GM23338 (cell line): Measurements from ENCODE around the gene PGAP1. TPM values are rescaled to one million over a fixed set of nuclear protein-coding genes. Genes with fewer than 3 reads are reported as not detected.

Experiments
- ATAC-seq: fragments of 200-7000 bp; cut with Tn5 transposase; 3 replicates; pipeline ENCODE4 v1.9.1; 2020
- DNase-seq: peaks from one replicate; pipeline ENCODE4 v3.0.0-alpha.2; 2015; ENCODE audit warnings: low spot score
- H2AFZ ChIP-seq: fragments of 200-600 bp; sonication (generic); 2 replicates; pipeline ENCODE4 v1.8.0; 2016; ENCODE audit warnings: antibody characterized with exemption, mild to moderate bottlenecking, moderate library complexity
- H3F3A ChIP-seq: fragments of 200-600 bp; sonication (generic); replicated peaks from 2 replicates; pipeline ENCODE4 v1.8.0; 2017; ENCODE audit warnings: antibody characterized with exemption, mixed run types, low read depth
- H3K27ac ChIP-seq: fragments of 200-600 bp; sonication (generic); 2 replicates; pipeline ENCODE4 v1.6.1; 2016; ENCODE audit warnings: low read depth
- H3K27me3 ChIP-seq: fragments of 200-600 bp; sonication (generic); 2 replicates; pipeline ENCODE4 v1.8.0; 2016; ENCODE audit warnings: mild to moderate bottlenecking, mixed run types, moderate library complexity; ENCODE audit not compliant: insufficient read depth
- H3K36me3 ChIP-seq: fragments of 200-600 bp; sonication (generic); 2 replicates; pipeline ENCODE4 v1.8.0; 2016; ENCODE audit warnings: mild to moderate bottlenecking; ENCODE audit not compliant: insufficient read depth
- H3K4me1 ChIP-seq: fragments of 200-600 bp; sonication (generic); 2 replicates; pipeline ENCODE4 v1.8.0; 2016; ENCODE audit warnings: mild to moderate bottlenecking, moderate library complexity; ENCODE audit not compliant: insufficient read depth
- H3K4me2 ChIP-seq: fragments of 200-600 bp; sonication (generic); 2 replicates; pipeline ENCODE4 v1.7.1; 2017; ENCODE audit warnings: mixed run types
- H3K4me3 ChIP-seq: fragments of 200-600 bp; sonication (generic); 2 replicates; pipeline ENCODE4 v1.6.1; 2016; ENCODE audit warnings: mixed run types
- H3K79me2 ChIP-seq: fragments of 200-600 bp; sonication (generic); replicated peaks from 2 replicates; pipeline ENCODE4 v1.8.0; 2017; ENCODE audit warnings: mild to moderate bottlenecking; ENCODE audit not compliant: insufficient read depth
- H3K9me2 ChIP-seq: fragments of 200-600 bp; sonication (generic); 2 replicates; pipeline ENCODE4 v1.8.0; 2017; ENCODE audit not compliant: insufficient read depth
- H4K20me1 ChIP-seq: fragments of 200-600 bp; sonication (generic); replicated peaks from 2 replicates; pipeline ENCODE4 v1.8.0; 2017; ENCODE audit warnings: mild to moderate bottlenecking; ENCODE audit not compliant: insufficient read depth
- H3K27ac Mint-ChIP-seq: 2 replicates; pipeline ENCODE4 v1.8.0; 2020; ENCODE audit warnings: inconsistent platforms, mild to moderate bottlenecking, moderate library complexity, mixed read lengths
- H3K27me3 Mint-ChIP-seq: 3 replicates; pipeline ENCODE4 v1.8.0; 2022; ENCODE audit warnings: low read depth, mild to moderate bottlenecking, moderate library complexity, mixed read lengths, inconsistent platforms; ENCODE audit not compliant: insufficient read depth, poor library complexity
- H3K36me3 Mint-ChIP-seq: 3 replicates; pipeline ENCODE4 v1.8.0; 2021; ENCODE audit warnings: low read depth, mild to moderate bottlenecking, inconsistent platforms, moderate library complexity, mixed read lengths
- H3K4me1 Mint-ChIP-seq: 3 replicates; pipeline ENCODE4 v1.8.0; 2020; ENCODE audit warnings: mild to moderate bottlenecking, inconsistent platforms, mixed read lengths
- H3K4me3 Mint-ChIP-seq: 3 replicates; pipeline ENCODE4 v1.8.0; 2021; ENCODE audit warnings: moderate library complexity, mild to moderate bottlenecking, inconsistent platforms, mixed read lengths
- H3K9me3 Mint-ChIP-seq: 3 replicates; pipeline ENCODE4 v1.8.0; 2020; ENCODE audit warnings: moderate library complexity, mild to moderate bottlenecking, inconsistent platforms, mixed read lengths
- CREB1 ChIP-seq: fragments of 250-450 bp; sonication (Bioruptor Pico); IDR thresholded peaks from 2 replicates; pipeline ENCODE4 v1.5.0; 2020; ENCODE audit warnings: low read depth, mild to moderate bottlenecking, moderate library complexity
- EZH2 ChIP-seq: fragments of 200-600 bp; sonication (generic); IDR thresholded peaks from one replicate; pipeline ENCODE4 v1.8.0; 2017; ENCODE audit warnings: antibody characterized with exemption, mild to moderate bottlenecking, low read depth; ENCODE audit not compliant: unreplicated experiment
- EZH2phosphoT487 ChIP-seq: fragments of 200-600 bp; sonication (generic); IDR thresholded peaks from one replicate; pipeline ENCODE4 v1.8.1; 2018; ENCODE audit warnings: antibody characterized with exemption; ENCODE audit not compliant: unreplicated experiment
- JUNB ChIP-seq: IDR thresholded peaks from one replicate; pipeline ENCODE4 v1.6.1; 2016; ENCODE audit warnings: antibody characterized with exemption; ENCODE audit not compliant: unreplicated experiment
- NANOG ChIP-seq: IDR thresholded peaks from 2 replicates; pipeline ENCODE4 v1.6.1; 2016; ENCODE audit warnings: antibody characterized with exemption, borderline replicate concordance
- POLR2AphosphoS5 ChIP-seq: IDR thresholded peaks from 2 replicates; pipeline ENCODE4 v1.6.1; 2016; ENCODE audit warnings: antibody characterized with exemption, low read depth
- STAT1 ChIP-seq: IDR thresholded peaks from one replicate; pipeline ENCODE4 v1.6.1; 2016; ENCODE audit warnings: antibody characterized with exemption; ENCODE audit not compliant: unreplicated experiment
- ZNF114 ChIP-seq: fragments of 250-450 bp; sonication (Bioruptor Pico); IDR thresholded peaks from 2 replicates; pipeline ENCODE4 v1.5.0; 2020; ENCODE audit warnings: mild to moderate bottlenecking, moderate library complexity
- ZNF331 ChIP-seq: fragments of 250-450 bp; sonication (Bioruptor Pico); IDR thresholded peaks from 2 replicates; pipeline ENCODE4 v1.5.0; 2020; ENCODE audit warnings: low read depth, mild to moderate bottlenecking, moderate library complexity
- polyA plus RNA-seq: library from polyadenylated mRNA; unstranded; fragments of >200 nt; fragmentation: Nextera tagmentation; extraction: Ambion mirVana; gene quantifications from 2 replicates; pipeline ENCODE4 v1.2.1, GENCODE V29; 2016
- total RNA-seq: library from RNA; depleted of rRNA; stranded (reverse); fragments of >200 nt; shearing (Covaris generic); gene quantifications from 2 replicates; pipeline ENCODE4 v1.2.3, GENCODE V29; 2014
- TF ChIP-seq, protein P1 (sequence below): fragments of 250-450 bp; sonication (Bioruptor Pico); IDR thresholded peaks from 2 replicates; pipeline ENCODE4 v1.5.0; 2020; ENCODE audit warnings: mild to moderate bottlenecking, moderate library complexity
- TF ChIP-seq, protein P2 (sequence below): IDR thresholded peaks from one replicate; pipeline ENCODE4 v1.6.1; 2018; ENCODE audit warnings: antibody characterized with exemption; ENCODE audit not compliant: unreplicated experiment
- TF ChIP-seq, protein P3 (sequence below): IDR thresholded peaks from 2 replicates; pipeline ENCODE4 v1.6.1; 2016; ENCODE audit warnings: antibody characterized with exemption
- TF ChIP-seq, protein P4 (sequence below), 2 experiments: fragments of 200-600 bp in 1 of 2; sonication (generic) in 1 of 2; conservative IDR thresholded peaks; 2 replicates each; pipeline versions ENCODE4 v1.5.1 to v1.6.1; 2016 to 2017; ENCODE audit warnings: antibody characterized with exemption in 2 of 2, low read depth in 2 of 2, mild to moderate bottlenecking in 2 of 2, moderate library complexity in 1 of 2

PGAP1 gene
- total and polyA plus RNA-seq, 2 experiments from 2014 or later, result 9.8 to 26.5 TPM

DNA sequence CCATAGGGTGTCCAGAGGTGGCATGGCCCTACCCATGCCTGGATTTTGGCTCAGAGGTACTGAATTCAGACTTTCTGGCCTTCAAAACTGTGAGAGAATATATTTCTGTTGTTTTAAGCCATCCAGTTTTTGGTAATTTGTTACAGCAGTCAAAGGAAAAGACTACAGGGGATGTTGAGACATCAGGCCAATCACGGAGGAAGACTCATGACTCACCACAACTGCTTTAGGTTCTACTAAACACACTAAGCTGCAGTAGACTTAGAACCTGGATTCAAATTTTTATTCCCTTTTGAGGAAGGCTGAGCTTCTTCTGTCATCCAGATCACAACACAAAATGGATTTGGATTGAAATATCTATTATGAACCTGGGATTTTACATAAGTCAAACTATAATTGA, 105.3 kb downstream of the PGAP1 start:
- H2AFZ ChIP-seq, result no peak overlapping the region
- Mint-ChIP-seq H3K27me3 (peaks cover 5% of the 10 kb centered on the region), H3K9me3 (peaks cover 32% of the 10 kb centered on the region), H3K27ac (no peak overlapping the region), H3K4me3 (no peak overlapping the region), H3K4me1 (no peaks in the 10 kb centered on the region), H3K36me3 (peaks cover 10% of the 10 kb centered on the region)
- H3K4me1 ChIP-seq, result no peaks in the 10 kb centered on the region
- no peak overlapping the region for H3K27ac ChIP-seq
- no peak overlapping the region for H3K4me3 ChIP-seq
- H3K36me3 ChIP-seq, result no peaks in the 10 kb centered on the region
- ATAC-seq (no peak), DNase-seq (no peak)
- H3K27me3 ChIP-seq, result no peaks in the 10 kb centered on the region
- no peak overlapping the region for H3K4me2 ChIP-seq
- H3K79me2 ChIP-seq, result no peaks in the 10 kb centered on the region
- H3K9me2 ChIP-seq, result 0 out of 2 replicates have a peak, but pooled peaks cover 8% of the 10 kb centered on the region
- TF ChIP-seq, protein P1, sequence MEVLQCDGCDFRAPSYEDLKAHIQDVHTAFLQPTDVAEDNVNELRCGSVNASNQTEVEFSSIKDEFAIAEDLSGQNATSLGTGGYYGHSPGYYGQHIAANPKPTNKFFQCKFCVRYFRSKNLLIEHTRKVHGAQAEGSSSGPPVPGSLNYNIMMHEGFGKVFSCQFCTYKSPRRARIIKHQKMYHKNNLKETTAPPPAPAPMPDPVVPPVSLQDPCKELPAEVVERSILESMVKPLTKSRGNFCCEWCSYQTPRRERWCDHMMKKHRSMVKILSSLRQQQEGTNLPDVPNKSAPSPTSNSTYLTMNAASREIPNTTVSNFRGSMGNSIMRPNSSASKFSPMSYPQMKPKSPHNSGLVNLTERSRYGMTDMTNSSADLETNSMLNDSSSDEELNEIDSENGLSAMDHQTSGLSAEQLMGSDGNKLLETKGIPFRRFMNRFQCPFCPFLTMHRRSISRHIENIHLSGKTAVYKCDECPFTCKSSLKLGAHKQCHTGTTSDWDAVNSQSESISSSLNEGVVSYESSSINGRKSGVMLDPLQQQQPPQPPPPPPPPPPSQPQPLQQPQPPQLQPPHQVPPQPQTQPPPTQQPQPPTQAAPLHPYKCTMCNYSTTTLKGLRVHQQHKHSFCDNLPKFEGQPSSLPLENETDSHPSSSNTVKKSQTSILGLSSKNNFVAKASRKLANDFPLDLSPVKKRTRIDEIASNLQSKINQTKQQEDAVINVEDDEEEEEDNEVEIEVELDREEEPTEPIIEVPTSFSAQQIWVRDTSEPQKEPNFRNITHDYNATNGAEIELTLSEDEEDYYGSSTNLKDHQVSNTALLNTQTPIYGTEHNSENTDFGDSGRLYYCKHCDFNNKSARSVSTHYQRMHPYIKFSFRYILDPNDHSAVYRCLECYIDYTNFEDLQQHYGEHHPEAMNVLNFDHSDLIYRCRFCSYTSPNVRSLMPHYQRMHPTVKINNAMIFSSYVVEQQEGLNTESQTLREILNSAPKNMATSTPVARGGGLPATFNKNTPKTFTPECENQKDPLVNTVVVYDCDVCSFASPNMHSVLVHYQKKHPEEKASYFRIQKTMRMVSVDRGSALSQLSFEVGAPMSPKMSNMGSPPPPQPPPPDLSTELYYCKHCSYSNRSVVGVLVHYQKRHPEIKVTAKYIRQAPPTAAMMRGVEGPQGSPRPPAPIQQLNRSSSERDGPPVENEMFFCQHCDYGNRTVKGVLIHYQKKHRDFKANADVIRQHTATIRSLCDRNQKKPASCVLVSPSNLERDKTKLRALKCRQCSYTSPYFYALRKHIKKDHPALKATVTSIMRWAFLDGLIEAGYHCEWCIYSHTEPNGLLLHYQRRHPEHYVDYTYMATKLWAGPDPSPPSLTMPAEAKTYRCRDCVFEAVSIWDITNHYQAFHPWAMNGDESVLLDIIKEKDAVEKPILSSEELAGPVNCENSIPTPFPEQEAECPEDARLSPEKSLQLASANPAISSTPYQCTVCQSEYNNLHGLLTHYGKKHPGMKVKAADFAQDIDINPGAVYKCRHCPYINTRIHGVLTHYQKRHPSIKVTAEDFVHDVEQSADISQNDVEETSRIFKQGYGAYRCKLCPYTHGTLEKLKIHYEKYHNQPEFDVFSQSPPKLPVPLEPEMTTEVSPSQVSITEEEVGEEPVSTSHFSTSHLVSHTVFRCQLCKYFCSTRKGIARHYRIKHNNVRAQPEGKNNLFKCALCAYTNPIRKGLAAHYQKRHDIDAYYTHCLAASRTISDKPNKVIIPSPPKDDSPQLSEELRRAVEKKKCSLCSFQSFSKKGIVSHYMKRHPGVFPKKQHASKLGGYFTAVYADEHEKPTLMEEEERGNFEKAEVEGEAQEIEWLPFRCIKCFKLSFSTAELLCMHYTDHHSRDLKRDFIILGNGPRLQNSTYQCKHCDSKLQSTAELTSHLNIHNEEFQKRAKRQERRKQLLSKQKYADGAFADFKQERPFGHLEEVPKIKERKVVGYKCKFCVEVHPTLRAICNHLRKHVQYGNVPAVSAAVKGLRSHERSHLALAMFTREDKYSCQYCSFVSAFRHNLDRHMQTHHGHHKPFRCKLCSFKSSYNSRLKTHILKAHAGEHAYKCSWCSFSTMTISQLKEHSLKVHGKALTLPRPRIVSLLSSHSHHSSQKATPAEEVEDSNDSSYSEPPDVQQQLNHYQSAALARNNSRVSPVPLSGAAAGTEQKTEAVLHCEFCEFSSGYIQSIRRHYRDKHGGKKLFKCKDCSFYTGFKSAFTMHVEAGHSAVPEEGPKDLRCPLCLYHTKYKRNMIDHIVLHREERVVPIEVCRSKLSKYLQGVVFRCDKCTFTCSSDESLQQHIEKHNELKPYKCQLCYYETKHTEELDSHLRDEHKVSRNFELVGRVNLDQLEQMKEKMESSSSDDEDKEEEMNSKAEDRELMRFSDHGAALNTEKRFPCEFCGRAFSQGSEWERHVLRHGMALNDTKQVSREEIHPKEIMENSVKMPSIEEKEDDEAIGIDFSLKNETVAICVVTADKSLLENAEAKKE (CRISPR knock-in tag), result no peak
- TF ChIP-seq, protein P2, sequence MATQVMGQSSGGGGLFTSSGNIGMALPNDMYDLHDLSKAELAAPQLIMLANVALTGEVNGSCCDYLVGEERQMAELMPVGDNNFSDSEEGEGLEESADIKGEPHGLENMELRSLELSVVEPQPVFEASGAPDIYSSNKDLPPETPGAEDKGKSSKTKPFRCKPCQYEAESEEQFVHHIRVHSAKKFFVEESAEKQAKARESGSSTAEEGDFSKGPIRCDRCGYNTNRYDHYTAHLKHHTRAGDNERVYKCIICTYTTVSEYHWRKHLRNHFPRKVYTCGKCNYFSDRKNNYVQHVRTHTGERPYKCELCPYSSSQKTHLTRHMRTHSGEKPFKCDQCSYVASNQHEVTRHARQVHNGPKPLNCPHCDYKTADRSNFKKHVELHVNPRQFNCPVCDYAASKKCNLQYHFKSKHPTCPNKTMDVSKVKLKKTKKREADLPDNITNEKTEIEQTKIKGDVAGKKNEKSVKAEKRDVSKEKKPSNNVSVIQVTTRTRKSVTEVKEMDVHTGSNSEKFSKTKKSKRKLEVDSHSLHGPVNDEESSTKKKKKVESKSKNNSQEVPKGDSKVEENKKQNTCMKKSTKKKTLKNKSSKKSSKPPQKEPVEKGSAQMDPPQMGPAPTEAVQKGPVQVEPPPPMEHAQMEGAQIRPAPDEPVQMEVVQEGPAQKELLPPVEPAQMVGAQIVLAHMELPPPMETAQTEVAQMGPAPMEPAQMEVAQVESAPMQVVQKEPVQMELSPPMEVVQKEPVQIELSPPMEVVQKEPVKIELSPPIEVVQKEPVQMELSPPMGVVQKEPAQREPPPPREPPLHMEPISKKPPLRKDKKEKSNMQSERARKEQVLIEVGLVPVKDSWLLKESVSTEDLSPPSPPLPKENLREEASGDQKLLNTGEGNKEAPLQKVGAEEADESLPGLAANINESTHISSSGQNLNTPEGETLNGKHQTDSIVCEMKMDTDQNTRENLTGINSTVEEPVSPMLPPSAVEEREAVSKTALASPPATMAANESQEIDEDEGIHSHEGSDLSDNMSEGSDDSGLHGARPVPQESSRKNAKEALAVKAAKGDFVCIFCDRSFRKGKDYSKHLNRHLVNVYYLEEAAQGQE, result no peak
- TF ChIP-seq EZH2phosphoT487 (no peak), CREB1 (CRISPR knock-in tag) (no peak), EZH2 (no peak), STAT1 (no peak), JUNB (no peak), POLR2AphosphoS5 (no peak), ZNF114 (CRISPR knock-in tag) (no peak), ZNF331 (CRISPR knock-in tag) (no peak), NANOG (no peak)
- TF ChIP-seq, protein P3, sequence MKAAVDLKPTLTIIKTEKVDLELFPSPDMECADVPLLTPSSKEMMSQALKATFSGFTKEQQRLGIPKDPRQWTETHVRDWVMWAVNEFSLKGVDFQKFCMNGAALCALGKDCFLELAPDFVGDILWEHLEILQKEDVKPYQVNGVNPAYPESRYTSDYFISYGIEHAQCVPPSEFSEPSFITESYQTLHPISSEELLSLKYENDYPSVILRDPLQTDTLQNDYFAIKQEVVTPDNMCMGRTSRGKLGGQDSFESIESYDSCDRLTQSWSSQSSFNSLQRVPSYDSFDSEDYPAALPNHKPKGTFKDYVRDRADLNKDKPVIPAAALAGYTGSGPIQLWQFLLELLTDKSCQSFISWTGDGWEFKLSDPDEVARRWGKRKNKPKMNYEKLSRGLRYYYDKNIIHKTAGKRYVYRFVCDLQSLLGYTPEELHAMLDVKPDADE, result no peak
- TF ChIP-seq, protein P4, sequence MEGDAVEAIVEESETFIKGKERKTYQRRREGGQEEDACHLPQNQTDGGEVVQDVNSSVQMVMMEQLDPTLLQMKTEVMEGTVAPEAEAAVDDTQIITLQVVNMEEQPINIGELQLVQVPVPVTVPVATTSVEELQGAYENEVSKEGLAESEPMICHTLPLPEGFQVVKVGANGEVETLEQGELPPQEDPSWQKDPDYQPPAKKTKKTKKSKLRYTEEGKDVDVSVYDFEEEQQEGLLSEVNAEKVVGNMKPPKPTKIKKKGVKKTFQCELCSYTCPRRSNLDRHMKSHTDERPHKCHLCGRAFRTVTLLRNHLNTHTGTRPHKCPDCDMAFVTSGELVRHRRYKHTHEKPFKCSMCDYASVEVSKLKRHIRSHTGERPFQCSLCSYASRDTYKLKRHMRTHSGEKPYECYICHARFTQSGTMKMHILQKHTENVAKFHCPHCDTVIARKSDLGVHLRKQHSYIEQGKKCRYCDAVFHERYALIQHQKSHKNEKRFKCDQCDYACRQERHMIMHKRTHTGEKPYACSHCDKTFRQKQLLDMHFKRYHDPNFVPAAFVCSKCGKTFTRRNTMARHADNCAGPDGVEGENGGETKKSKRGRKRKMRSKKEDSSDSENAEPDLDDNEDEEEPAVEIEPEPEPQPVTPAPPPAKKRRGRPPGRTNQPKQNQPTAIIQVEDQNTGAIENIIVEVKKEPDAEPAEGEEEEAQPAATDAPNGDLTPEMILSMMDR (conservative IDR thresholded peaks at IDR 0.05; ENCODE audit: low read depth in 2 of 2), result no peak
- H4K20me1 ChIP-seq, result no peaks in the 10 kb centered on the region
- no peaks in the 10 kb centered on the region for H3F3A ChIP-seq
